ENCODE results near the gene SFMBT1.

The SFMBT1 gene

DNA sequence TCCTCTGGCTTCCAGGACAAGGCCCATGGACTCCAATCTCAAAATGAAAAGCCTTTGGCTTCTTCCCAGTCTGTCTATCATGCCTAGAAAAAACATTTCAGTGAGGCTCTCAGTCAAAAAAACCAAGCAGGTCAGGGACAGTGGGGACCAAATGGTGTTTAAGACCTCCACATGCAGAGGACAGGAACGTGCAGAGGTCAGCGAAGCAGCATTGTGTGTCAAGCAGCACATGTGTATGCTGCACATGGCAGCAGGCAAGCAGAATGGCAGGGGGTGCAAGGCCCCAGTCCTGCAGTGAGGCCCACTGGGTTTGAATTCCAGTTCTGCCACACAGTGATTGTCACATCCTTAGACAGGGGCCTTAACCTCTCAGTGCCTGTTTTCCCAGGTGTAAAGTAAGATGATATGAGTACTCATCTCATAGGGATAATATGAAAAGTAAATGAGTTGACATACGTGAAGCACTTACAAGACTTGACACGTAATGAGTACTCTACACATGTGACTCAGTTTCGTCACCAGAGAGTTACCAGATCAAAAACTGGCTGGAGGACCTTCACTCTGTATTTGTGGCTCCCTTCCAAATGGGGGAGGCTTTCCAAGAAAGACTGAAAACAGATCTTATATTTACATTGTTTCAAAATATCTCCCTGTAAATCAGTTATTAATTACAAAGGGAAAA is 159.7 kb downstream of the SFMBT1 start:
- no peak for DNase-seq

DNA sequence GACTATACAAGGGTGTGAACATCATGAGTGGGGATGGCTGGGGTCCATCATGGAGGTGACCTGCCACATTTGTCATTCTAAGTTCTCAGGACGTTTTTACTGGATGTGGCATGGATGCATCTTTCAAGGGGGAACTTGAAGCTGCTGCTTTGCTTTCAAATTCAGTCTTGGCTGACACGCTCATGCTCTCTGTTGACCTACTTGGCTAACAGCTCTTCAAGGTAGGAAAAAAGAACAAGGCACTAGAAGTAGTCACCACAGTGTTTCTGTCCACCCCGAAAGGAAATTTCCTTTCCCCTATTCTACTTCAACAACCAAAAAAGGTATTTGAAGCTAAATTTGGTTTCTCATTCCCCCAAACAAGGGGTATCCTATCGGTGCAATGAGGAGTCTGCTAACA is 163.5 kb downstream of the SFMBT1 start:
- DNase-seq = no peak

DNA sequence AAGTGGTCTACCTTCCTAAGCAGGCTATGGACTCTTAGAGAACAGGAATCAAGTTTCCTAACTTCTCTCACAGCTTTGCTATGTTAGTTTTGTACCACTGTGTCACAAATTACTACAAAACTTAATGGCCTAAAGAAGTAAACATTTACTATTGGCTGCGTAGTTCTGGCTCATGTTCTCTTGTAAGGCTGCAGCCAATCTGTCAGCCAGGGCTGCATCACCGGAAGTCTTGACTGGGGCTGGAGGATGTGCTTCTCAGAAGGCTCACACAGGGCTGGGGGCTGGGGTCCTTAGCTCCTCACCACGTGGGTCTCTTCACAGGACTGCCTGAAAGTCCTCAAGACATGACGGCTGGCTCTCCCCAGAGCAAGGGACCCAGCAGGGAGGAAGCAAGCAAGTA is 164.0 kb downstream of the SFMBT1 start:
- DNase-seq = no peak

DNA sequence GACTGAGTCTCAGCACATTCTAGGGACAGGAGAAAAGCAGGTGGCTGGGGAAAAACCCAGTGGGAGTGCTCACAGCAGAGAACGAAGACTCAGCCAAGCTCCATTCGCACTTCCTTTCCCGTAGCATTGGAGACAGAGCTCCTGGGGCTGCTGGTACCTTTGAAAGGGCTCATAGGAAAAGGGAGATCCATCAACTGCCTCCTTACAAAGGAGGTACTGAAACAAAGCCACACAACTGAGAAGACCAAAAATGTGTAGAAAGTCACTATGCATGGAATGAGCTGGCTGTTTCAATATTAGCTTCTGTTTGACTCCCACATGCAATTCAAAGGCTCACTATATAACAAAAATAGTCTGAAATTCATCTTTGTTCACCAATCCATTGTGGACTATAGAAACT is 165.4 kb downstream of the SFMBT1 start:
- no peak for DNase-seq

DNA sequence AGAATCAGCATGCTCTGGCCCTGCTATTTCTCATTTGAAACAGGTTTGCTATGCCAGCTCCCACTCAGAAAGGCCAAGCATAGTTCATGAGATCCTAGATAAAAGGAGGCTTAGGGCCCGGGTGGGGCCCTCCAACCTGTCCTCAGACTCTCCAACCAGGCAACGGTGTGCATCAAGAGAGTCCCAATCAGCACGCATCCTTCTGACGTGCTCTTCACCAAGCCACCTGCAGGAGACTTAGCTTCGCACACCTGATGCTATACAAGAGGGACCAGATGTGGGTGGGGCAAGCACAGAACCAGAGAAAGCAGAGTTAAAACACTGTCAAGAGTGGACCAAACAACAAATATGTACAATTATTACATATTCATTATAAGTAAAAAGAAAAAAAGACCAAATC is 165.8 kb downstream of the SFMBT1 start:
- DNase-seq = no peak

DNA sequence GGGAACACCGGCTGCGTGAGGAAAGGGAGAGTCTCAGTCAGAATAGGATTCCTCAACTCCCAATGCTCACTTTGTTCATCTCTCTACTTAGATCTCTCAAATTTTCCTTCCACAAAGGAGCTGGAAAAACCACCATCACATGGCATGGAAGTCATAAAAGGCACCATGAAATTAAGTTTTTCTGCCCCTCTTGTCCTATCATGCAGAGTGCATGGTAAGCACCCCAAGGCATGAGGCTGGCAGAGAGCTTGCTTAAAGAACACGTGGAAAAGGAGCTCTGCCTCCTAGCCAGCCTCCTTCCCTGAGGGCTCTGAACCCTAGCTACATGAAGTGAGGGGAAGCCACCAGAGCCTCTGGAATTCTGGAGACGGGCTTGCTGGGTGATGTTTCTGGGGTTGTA is 166.3 kb downstream of the SFMBT1 start:
- no peak for DNase-seq

DNA sequence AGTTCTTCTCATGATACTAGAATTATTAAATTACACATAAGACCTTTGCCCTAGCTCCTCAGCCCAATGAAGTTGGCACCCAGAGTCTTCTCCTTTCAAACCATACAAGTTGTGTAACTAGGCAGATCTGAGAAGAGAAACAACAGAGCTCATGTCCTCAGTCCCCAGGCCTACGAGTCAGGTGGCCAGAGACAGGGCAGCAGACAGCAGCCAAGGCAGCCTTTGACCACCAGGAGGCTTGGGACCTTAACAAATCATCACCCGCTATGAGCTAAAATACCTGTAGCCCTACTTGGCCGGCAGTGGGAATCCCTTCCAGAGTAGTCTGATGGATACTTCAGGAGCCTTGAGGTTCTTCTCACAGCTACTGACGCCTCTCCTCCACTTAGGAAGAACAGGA is 166.8 kb downstream of the SFMBT1 start:
- no peak for DNase-seq

DNA sequence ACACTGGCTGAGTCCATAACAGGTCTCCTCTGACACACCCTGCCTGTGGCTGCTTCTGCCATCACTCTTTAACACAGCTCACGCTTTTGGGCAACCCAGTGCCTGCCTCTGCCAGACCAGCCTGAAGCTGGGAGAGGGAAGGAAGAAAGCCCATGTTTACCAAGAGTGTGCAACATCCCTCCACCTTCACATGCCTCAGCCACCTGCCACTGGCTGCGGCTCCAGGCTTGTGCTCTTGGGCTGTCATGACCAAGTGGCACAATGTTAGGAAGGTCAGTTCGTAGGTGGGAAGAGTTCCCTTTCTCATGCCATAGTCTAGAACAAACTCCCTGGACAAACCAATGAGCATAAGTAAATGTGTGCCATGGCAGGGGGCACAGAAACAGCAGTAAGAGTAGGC is 168.8 kb downstream of the SFMBT1 start:
- no peak for DNase-seq

DNA sequence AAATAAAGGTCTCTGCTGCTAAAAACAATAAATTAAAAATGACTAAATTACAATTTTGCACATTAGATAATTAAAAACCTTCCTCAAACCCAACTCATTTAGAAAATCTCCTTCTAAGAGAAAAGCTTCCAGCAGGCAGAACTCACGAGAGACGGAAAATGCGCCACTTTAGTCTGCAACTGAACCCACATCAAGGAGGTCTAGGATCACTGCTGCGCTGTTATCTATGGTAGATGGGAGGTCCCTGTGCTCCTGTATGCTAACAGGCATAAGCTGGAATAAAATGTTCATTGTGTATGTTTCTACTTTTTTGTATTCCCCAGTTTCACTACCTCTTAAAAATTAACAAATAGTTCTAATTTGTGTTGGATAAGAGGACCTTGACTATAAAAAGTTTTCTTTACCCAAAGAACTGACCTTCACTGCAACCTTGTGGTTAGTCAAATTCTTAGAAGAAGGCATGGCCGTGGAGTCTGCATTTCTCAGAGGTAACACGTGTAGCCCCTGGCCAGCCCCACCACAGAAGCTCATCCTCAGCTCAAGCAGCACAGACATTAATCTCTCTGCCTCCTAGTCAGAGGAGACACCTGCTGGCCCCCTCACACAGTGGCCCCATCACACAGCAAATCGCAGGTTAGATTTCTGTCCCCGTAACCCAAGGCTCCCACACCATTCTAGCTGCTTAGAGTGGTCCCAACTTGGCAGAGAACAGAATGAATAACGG is 170.8 kb downstream of the SFMBT1 start:
- no peak for DNase-seq

DNA sequence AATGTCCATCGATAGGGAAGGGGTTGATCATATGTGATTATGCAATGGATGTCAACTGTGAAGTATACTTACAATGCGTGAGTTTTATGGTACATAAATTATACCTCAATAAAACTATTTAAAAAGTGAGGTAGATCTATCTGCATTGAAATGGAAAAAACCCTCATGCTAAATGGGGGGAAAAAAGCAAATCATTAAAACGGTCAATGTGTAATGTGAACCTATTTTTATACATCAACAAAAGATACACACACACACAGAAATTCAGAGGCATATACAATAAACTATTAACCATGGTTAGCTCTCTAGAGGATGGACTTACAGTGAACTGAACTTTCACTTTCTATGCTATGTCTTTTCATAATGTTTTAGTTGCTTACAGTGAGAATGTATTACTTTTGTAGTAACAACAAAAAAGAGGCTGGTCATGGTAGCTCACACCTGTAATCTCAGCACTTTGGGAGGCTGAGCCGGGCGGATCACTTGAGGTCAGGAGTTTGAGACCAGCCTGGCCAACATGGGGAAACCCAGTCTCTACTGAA is 171.6 kb downstream of the SFMBT1 start:
- DNase-seq = no peak

DNA sequence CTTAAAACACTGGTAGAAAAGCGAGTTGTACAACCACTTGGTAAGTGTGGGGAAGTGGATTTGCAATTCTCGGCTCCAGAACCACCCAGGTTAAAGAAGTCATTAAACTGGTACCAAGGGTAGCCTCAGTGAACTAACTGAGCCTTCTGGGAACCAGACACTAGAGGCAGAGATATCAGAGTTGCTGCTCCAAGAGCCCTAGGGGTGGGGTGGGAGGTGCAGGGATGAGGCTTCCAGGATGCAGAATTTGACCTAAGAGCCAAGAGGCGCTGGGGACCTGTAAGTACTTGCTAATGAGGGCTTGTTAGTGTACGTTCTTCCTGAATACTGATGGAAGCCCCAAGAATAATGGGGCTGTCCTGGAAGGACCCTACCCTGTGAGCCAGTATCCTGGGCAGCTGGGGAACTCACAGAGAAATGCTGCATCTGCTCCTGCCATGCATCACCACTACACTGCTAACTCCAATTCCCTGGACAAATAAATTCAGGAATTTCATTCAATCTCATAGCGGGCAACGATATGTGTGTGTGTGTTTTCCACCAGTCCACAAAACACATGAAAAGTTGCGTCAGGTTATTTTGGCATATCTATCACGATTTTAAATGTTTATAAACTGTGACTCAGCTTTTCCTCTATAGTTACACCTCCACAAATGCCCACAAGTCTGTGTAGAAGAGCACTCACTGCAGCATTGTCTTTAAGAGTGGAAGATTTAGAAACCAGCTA is 172.3 kb downstream of the SFMBT1 start:
- DNase-seq = no peak

DNA sequence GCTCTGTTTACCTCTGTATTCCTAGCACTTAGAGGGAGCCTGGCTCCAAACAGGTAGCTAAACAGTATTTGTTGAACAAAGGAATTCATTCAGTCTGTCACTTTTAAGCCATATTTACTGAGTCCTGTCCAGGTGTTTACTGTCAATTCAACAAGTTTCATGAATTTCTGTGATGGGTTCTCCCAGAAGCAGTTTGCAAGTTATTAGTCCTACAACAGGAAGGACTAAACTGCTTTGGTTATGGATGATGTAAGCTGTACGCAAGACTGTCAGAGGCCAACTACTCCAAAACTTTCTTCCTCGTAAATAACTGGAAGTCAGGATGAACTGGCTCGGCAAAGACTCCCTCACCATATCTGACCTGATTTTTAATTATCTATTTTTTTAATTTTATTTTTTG is 173.6 kb downstream of the SFMBT1 start:
- DNase-seq = no peak

DNA sequence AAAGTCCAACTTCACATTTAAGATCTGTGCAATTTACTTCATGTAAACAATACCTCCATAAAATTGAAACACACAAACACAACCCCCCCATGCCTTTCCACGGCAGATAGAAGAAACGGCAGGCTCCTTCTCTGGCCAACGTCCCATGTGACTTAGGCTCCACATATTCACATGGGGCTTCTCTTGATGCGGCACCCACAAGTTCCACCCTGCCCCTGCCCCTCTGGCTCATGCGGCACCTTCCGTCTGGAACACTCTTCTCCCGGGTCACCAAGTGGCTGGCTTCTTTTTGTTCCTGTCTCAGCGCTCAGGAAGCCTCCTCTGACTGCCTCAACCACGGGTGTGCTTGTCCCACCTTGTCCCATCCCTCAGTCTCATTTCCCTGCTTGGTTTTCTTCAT is 174.1 kb downstream of the SFMBT1 start:
- no peak for DNase-seq

DNA sequence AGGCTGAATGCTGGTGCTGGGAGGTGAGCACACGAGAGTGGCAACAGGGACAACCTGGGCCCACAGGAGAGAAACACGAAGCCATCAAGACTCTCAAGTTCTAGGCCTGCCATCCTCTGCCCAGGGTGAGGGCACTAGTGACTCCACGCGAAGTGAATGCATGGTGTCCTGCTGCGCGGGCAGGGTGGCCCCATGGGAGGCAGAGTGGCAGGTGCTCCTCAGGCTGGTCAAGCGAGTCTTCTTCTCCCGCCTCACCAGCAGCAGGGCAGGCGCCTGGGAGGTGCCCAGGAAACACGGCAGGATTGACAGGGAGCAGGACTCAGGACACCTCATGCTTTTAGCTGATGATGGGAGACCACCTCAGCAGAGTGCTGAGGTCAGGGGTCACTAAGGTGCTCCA is 175.4 kb downstream of the SFMBT1 start:
- no peak for DNase-seq

DNA sequence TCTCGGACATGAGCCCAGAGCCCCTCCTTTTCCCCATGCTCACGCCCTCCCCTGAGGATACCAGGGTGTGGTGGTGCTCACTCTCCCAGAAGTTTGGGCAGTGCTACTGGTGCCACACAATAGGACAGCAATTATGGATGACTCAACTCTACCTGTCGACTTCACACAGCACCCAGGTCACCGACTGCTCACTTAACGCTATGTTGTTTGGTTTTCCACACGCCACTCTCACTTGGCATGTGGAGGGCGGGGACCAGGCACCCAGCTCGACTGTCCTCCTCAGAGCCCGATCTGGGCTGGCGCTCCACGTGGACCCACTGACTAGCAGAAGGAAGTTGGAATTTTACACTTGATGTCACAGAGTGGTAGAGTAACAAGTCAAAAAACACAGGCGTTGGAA is 179.4 kb downstream of the SFMBT1 start:
- DNase-seq = no peak

DNA sequence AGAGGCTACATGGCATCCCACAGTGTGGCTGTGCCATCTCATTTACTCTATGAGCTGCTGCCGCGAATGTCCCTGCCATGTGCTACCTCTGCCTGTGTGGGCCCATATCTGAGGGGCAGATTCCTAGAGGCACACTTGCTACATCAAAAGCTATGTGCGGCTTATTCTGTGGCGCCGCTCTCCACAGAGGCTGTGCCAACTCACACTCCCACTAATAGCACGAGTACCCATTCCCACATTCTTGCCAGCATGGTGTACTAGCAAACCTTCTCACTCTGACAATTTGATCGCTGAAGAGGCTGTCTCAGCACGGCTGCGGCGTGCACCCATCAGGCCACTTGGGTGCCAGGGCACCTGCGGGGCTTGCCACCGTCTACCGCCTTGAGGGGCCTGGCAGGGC is 179.9 kb downstream of the SFMBT1 start:
- DNase-seq = no peak

DNA sequence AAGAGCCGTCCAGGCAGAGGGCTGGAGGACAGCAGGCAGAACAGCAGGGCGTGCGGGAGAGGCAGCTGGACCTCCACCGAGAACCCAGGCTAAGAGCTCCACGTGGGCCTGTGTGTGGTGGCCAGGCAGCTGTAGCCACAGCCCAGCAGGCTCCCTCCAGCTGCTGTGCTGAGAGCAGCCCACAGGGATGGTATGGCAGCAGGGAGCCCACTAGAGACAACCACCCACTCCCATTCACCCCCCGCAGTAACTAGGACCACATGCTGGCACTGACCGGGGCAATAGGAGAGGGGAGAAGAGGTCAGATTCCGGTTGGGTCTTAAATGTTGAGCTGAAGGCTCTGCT is 185.5 kb downstream of the SFMBT1 start:
- DNase-seq = no peak

DNA sequence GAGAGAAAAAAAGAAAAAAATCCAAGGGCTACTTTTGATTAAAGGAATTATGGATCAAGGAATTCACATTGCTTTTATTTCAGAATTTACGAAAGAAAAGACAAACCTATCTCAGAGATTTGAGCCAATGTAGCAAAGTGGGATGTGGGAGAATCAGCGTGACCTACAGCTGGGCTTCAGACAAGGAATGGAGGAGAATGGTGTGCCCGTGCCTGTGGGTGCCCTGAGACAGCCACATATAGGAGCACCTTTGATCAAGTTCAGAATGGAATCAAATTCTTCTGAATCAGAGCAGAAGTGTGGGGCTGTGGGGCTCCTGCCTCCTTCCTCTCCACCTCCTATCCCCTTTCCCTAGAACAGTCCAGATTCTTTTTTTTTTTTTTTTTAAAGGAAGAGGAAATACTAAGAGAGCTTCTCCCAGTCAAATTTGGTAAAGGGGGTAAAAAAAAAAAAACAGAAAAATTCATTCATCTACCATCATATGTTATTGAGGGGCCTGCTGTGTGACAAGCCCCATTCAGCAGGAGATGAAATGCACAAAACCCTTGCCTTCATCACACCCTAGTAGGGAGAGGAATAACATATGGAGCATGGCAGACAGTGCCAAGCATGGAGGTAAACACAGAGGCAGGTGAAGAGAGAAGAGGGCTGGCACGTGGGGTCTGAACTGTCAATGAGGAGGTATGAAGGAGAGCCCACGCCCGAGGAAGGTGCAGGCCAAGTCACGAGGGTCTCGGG is 186.0 kb downstream of the SFMBT1 start:
- no peak for DNase-seq

DNA sequence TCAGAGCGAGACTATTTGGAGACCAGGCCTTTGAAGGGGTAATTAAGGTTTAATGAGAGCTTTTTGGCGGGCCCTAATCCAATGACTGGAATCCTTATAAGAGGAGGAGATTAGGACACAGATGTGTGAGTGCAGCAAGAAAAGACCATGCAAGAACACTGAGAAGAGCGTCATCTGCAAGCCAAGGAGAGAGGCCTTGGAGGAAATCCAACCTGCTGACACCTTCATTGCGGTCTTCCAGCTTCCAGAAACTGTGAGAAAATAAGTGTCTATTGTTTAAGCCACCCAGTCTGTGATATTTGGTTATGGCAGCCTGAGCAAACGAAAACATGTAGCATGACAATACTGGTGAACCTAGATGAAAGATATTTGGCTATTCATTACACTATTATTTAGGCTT is 188.0 kb downstream of the SFMBT1 start:
- no peak for DNase-seq

DNA sequence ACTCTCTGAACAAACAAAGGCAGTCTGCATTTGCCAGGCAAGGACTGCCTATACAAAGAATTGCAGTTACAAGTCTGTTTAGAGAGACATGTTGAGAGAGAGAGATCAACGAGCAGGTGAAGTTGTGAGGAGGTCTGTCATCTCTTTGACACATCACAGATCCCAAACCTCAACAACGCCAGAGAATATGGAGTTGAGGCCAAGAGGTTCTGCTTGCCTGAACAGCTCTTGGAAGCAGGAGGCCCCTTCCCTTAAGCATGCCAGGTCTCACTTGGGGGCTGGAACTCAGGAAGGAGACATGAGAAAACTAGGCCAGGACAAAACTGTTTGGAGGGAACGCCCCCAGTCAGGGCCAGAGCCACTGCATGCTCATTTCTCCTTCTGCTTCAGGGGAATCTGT is 188.7 kb downstream of the SFMBT1 start:
- no peak for DNase-seq

DNA sequence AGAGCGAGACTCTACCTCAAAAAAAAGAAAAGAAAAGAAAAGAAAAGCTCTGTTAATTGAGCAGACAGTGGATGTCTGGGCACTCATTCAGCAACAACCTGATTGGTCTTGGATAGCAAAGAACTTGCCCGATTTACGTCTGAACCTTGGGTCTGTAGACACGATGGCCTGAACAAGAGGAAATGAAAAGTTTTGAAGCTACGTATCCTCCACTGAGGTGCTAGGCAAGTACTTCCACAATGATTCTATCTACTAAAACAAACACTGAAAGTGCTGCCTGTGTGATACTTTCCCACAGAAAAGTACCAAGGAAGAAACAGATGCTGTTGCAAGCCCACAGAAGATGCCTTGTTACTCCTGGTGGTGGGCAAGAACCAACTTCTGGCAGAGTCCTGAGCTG is 189.2 kb downstream of the SFMBT1 start:
- DNase-seq = no peak

DNA sequence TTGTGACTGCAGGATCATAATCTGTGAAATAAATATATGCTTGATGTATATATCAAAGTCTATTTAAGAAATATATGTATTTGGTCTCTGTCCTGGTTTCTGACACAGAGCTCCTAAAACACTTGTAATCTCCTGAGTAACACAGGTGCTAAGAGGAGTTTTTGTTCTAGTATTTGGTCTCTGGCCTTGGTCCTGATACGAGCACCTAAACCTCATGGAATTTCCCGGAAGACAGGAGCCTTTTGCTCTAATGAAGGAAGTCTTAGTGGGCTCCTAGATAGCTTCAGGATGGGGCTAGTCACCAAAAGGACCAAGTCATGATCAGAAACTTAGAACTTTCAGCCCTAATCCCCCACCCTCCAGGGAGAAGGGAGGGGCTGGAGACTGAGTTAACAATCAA is 191.9 kb downstream of the SFMBT1 start:
- DNase-seq = no peak
